SU-DHL-6 (cell line): ENCODE results near the gene C10orf71.

Experiments
- CTCF ChIP-seq: fragments of 200-600 bp; sonication (generic); IDR thresholded peaks from one replicate; pipeline ENCODE4 v1.5.1; 2017; ENCODE audit warnings: antibody characterized with exemption, mild to moderate bottlenecking, low read length, moderate library complexity; ENCODE audit not compliant: insufficient read depth, poor library complexity, severe bottlenecking
- EZH2phosphoT487 ChIP-seq: fragments of 200-600 bp; sonication (generic), shearing (Covaris generic); conservative IDR thresholded peaks from 2 replicates; pipeline ENCODE4 v1.6.1; 2018; ENCODE audit warnings: mild to moderate bottlenecking, antibody characterized with exemption, low read length, moderate library complexity, mixed read lengths

GRCh38 chr10:49365275-49365674 lies 66.3 kb downstream of the C10orf71 start:
- TF ChIP-seq CTCF (no peak), EZH2phosphoT487 (no peak)
